CD14-positive monocyte (primary cell): ENCODE results near the gene VCAM1. TPM values are rescaled to one million over a fixed set of nuclear protein-coding genes. Genes with fewer than 3 reads are reported as not detected.

ENCODE experiments used
- DNase-seq, 3 donors: peaks; one replicate each; pipeline ENCODE4 v3.0.0-alpha.2; 2011 to 2022
- H2AFZ ChIP-seq: 2 replicates; pipeline ENCODE4 v1.6.0; 2012; ENCODE audit warnings: mild to moderate bottlenecking, low read depth, low read length, inconsistent platforms; ENCODE audit not compliant: insufficient read depth, poor library complexity, severe bottlenecking
- H3K27ac ChIP-seq, 2 donors: 1 replicate in 1 of 2; 2 replicates in 1 of 2; pipeline ENCODE4 v1.5.1; 2012 to 2013; ENCODE audit warnings: low read length in 2 of 2, control low read depth in 1 of 2, inconsistent platforms in 1 of 2, low read depth in 1 of 2, mild to moderate bottlenecking in 1 of 2
- H3K27me3 ChIP-seq, 2 donors: one replicate each; pipeline versions ENCODE4 v1.6.0 to v1.6.1; 2011 to 2013; ENCODE audit warnings: low read length in 2 of 2; ENCODE audit not compliant: control insufficient read depth in 2 of 2, insufficient read depth in 2 of 2
- H3K36me3 ChIP-seq, 2 donors: replicated peaks in 1 of 2; 1 replicate in 1 of 2; 2 replicates in 1 of 2; pipeline versions ENCODE4 v1.5.1 to v1.6.1; 2012 to 2013; ENCODE audit warnings: low read length in 2 of 2, control low read depth in 1 of 2, inconsistent platforms in 1 of 2, mild to moderate bottlenecking in 1 of 2; ENCODE audit not compliant: insufficient read depth in 2 of 2, control insufficient read depth in 1 of 2
- H3K4me1 ChIP-seq, 2 donors: 1 replicate in 1 of 2; 2 replicates in 1 of 2; pipeline versions ENCODE4 v1.5.1 to v1.6.1; 2012 to 2013; ENCODE audit warnings: low read length in 2 of 2, control low read depth in 1 of 2, inconsistent platforms in 1 of 2, mild to moderate bottlenecking in 1 of 2, moderate library complexity in 1 of 2; ENCODE audit not compliant: insufficient read depth in 2 of 2, control insufficient read depth in 1 of 2
- H3K4me2 ChIP-seq: replicated peaks from 2 replicates; pipeline ENCODE3; 2012; ENCODE audit warnings: low read length, moderate library complexity, mild to moderate bottlenecking; ENCODE audit not compliant: poor library complexity, severe bottlenecking; ENCODE audit errors: extremely low read depth
- H3K4me3 ChIP-seq, 3 experiments: fragments of 200-600 bp in 1 of 3; sonication (generic) in 1 of 3; replicated peaks in 1 of 3; 1 replicate in 2 of 3; 2 replicates in 1 of 3; pipeline ENCODE4 v1.5.1; 2011 to 2013; ENCODE audit warnings: low read length in 3 of 3, mild to moderate bottlenecking in 3 of 3, control low read depth in 2 of 3, low read depth in 2 of 3, inconsistent platforms in 1 of 3, moderate library complexity in 1 of 3
- H3K79me2 ChIP-seq: 2 replicates; pipeline ENCODE4 v1.6.0; 2012; ENCODE audit warnings: mild to moderate bottlenecking, control low read depth, inconsistent platforms, low read length, moderate library complexity; ENCODE audit not compliant: insufficient read depth
- H3K9ac ChIP-seq: 2 replicates; pipeline ENCODE4 v1.6.0; 2017; ENCODE audit warnings: low read length, mild to moderate bottlenecking; ENCODE audit not compliant: insufficient read depth, poor library complexity, severe bottlenecking
- H3K9me3 ChIP-seq, 2 donors: replicated peaks in 1 of 2; 1 replicate in 1 of 2; 2 replicates in 1 of 2; pipeline versions ENCODE4 v1.5.1 to v1.6.1; 2012 to 2013; ENCODE audit warnings: low read length in 2 of 2, control low read depth in 1 of 2; ENCODE audit not compliant: control insufficient read depth in 1 of 2, insufficient read depth in 1 of 2
- H4K20me1 ChIP-seq: 2 replicates; pipeline ENCODE4 v1.6.0; 2012; ENCODE audit warnings: mild to moderate bottlenecking, low read length, control low read depth, moderate library complexity; ENCODE audit not compliant: insufficient read depth
- H3K27ac Mint-ChIP-seq, 7 donors: one replicate each; pipeline ENCODE4 v1.8.0; 2020; ENCODE audit warnings: mild to moderate bottlenecking in 7 of 7, mixed read lengths in 7 of 7, moderate library complexity in 6 of 7, inconsistent platforms in 2 of 7
- H3K27me3 Mint-ChIP-seq, 3 donors: one replicate each; pipeline ENCODE4 v1.8.0; 2021 to 2022; ENCODE audit warnings: low read depth in 3 of 3, mild to moderate bottlenecking in 3 of 3, mixed read lengths in 3 of 3, moderate library complexity in 3 of 3, inconsistent platforms in 1 of 3
- H3K36me3 Mint-ChIP-seq, 2 donors: one replicate each; pipeline ENCODE4 v1.8.0; 2020; ENCODE audit warnings: mixed read lengths in 2 of 2, inconsistent platforms in 1 of 2, mild to moderate bottlenecking in 1 of 2
- H3K4me1 Mint-ChIP-seq: one replicate; pipeline ENCODE4 v1.8.0; 2020; ENCODE audit warnings: mild to moderate bottlenecking, mixed read lengths
- H3K4me3 Mint-ChIP-seq, 2 donors: one replicate each; pipeline ENCODE4 v1.8.0; 2020; ENCODE audit warnings: mild to moderate bottlenecking in 2 of 2, mixed read lengths in 2 of 2, moderate library complexity in 1 of 2
- H3K9me3 Mint-ChIP-seq, 7 donors: one replicate each; pipeline ENCODE4 v1.8.0; 2020 to 2022; ENCODE audit warnings: mixed read lengths in 7 of 7, mild to moderate bottlenecking in 6 of 7, moderate library complexity in 6 of 7, inconsistent platforms in 2 of 7
- CTCF ChIP-seq: fragments of 200-600 bp; IDR thresholded peaks from one replicate; pipeline ENCODE4 v1.8.0; 2022; ENCODE audit warnings: antibody characterized with exemption, mild to moderate bottlenecking
- WGBS: methylation state at CpG from one replicate; pipeline ENCODE4 v1.1.5; 2013; ENCODE audit warnings: missing lambda C conversion rate; ENCODE audit not compliant: insufficient coverage; 5-methylcytosine and 5-hydroxymethylcytosine counted together
- intact Hi-C, 2 donors: fragments of 100-400 bp; cut with micrococcal nuclease; formaldehyde crosslinking; loops; one replicate each; pipeline versions ENCODE4 v1.15.0 to v1.15.1; 2023
- polyA plus RNA-seq, 3 donors: library from polyadenylated mRNA; depleted of rRNA in 1 of 3; unstranded in 2 of 3; stranded (reverse) in 1 of 3; fragments of 300-500 nt in 2 of 3; fragments of >200 nt in 1 of 3; fragmentation: Illumina TruSeq in 2 of 3; gene quantifications; 1 replicate in 2 of 3; 2 replicates in 1 of 3; pipeline ENCODE4 v1.2.3, GENCODE V29; 2012 to 2021

VCAM1 gene
- polyA plus RNA-seq, 3 donors: not detected

GRCh38 chr1:100699744-100700143 lies 19.8 kb upstream of the VCAM1 start:
- H3K27ac ChIP-seq: no peak overlapping the region
- H3K27me3 ChIP-seq: no peaks in the 10 kb centered on the region
- Mint-ChIP-seq H3K36me3 (no peaks in the 10 kb centered on the region), H3K9me3 (peaks cover 1 to 14% (median 5%) of the 10 kb centered on the region in 7 donors), H3K4me3 (no peak overlapping the region), H3K27ac (no peak overlapping the region), H3K27me3 (peaks cover 0 to 2% (median 0%) of the 10 kb centered on the region in 3 donors), H3K4me1 (no peaks in the 10 kb centered on the region)
- H3K4me1 ChIP-seq: no peaks in the 10 kb centered on the region
- TF ChIP-seq CTCF: no peak
- H3K79me2 ChIP-seq: no peaks in the 10 kb centered on the region
- H4K20me1 ChIP-seq: no peaks in the 10 kb centered on the region
- no peak overlapping the region for H3K9ac ChIP-seq
- H3K4me3 ChIP-seq: no peak overlapping the region
- intact Hi-C loops: no loop called here
- H3K4me2 ChIP-seq: no peak overlapping the region
- no peaks in the 10 kb centered on the region for H3K36me3 ChIP-seq
- no CpG with 5 or more reads among the region's 1 CpG for WGBS
- no peak overlapping the region for H2AFZ ChIP-seq
- no peak for DNase-seq
- H3K9me3 ChIP-seq: peaks cover 3 to 4% of the 10 kb centered on the region in 2 donors

GRCh38 chr1:100700586-100700985 lies 19.0 kb upstream of the VCAM1 start:
- H3K9me3 Mint-ChIP-seq: peaks cover 0 to 10% (median 2%) of the 10 kb centered on the region in 7 donors
- H3K36me3 ChIP-seq: no peaks in the 10 kb centered on the region
- no peak overlapping the region for H3K4me3 ChIP-seq
- H3K4me2 ChIP-seq: no peak overlapping the region
- no peaks in the 10 kb centered on the region for H4K20me1 ChIP-seq
- no peaks in the 10 kb centered on the region for H3K79me2 ChIP-seq
- H3K27ac Mint-ChIP-seq: no peak overlapping the region
- H3K9me3 ChIP-seq: no peaks in the 10 kb centered on the region
- H3K4me1 Mint-ChIP-seq: no peaks in the 10 kb centered on the region
- intact Hi-C loops: no loop called here
- no peak overlapping the region for H3K9ac ChIP-seq
- no peaks in the 10 kb centered on the region for H3K4me1 ChIP-seq
- H3K27ac ChIP-seq: no peak overlapping the region
- no peak for TF ChIP-seq CTCF
- H3K27me3 Mint-ChIP-seq: no peaks in the 10 kb centered on the region
- no peak overlapping the region for H3K4me3 Mint-ChIP-seq
- H3K27me3 ChIP-seq: no peaks in the 10 kb centered on the region
- no peaks in the 10 kb centered on the region for H3K36me3 Mint-ChIP-seq
- no peak overlapping the region for H2AFZ ChIP-seq
- DNase-seq: no peak
- WGBS: 100% methylated on average over 1 of the region's 4 CpGs
